HG02571 (cell line): ENCODE measurements around the gene TMEM175.
"Not testable (repeated sequence)": the region's sequence is repeated elsewhere in the genome, so short reads cannot be mapped to it uniquely, and the experiment has no call there.

Experiments
- ATAC-seq: cut with Tn5 transposase; IDR thresholded peaks from one replicate; pipeline ENCODE4 v1.9.1; 2021; ENCODE audit warnings: mild to moderate bottlenecking, moderate library complexity; ENCODE audit not compliant: unreplicated experiment

Gene TMEM175

GRCh38 chr4:968621-969394 lies 36.5 kb downstream of the TMEM175 start:
- no peak for ATAC-seq

GRCh38 chr4:970046-970745 lies 37.9 kb downstream of the TMEM175 start:
- no peak for ATAC-seq

GRCh38 chr4:970854-971520 lies 38.7 kb downstream of the TMEM175 start:
- no peak for ATAC-seq

GRCh38 chr4:971666-972500 lies 39.6 kb downstream of the TMEM175 start:
- no peak for ATAC-seq

GRCh38 chr4:972651-973424 lies 40.6 kb downstream of the TMEM175 start:
- peak; percentile 40 for ATAC-seq

- ATAC-seq, result peak; percentile 50
Observed at GRCh38 chr4:973431-974397, 41.5 kb downstream of the TMEM175 start, which contains the start of gene DGKQ. DGKQ (minus strand) TSS chr4:973569; CDS start chr4:973482, 87 bp downstream.

GRCh38 chr4:974668-975067 lies 42.4 kb downstream of the TMEM175 start:
- ATAC-seq, result no peak

- ATAC-seq, result not testable (repeated sequence)
Observed at GRCh38 chr4:976016-976415, 43.8 kb downstream of the TMEM175 start.

- no peak for ATAC-seq
Observed at GRCh38 chr4:978957-979701, 46.9 kb downstream of the TMEM175 start.

GRCh38 chr4:982291-982690 lies 50.0 kb downstream of the TMEM175 start:
- no peak for ATAC-seq

- no peak for ATAC-seq
Observed at GRCh38 chr4:982814-983213, 50.6 kb downstream of the TMEM175 start.

- no peak for ATAC-seq
Observed at GRCh38 chr4:984336-985054, 52.2 kb downstream of the TMEM175 start.

- ATAC-seq, result no peak
Observed at GRCh38 chr4:985123-985830, 53.0 kb downstream of the TMEM175 start.

GRCh38 chr4:986428-986878 lies 54.2 kb downstream of the TMEM175 start:
- peak; percentile 18 for ATAC-seq

- peak; percentile 63 for ATAC-seq
Observed at GRCh38 chr4:986879-987623, 54.8 kb downstream of the TMEM175 start, which contains the start of gene IDUA. IDUA (plus strand) TSS chr4:987044; CDS start chr4:987085, 41 bp downstream.
